GM12874 (cell line): ENCODE measurements around the gene MRPL24.

Experiments
- CTCF ChIP-seq: IDR thresholded peaks from 2 replicates; pipeline ENCODE4 v1.5.1; 2011; ENCODE audit warnings: low read depth, mild to moderate bottlenecking, control low read depth, low read length, moderate library complexity; ENCODE audit not compliant: insufficient read depth

Gene MRPL24

GRCh38 chr1:156691191-156691590 lies 49.7 kb downstream of the MRPL24 start:
- TF ChIP-seq CTCF, result no peak

- no peak for TF ChIP-seq CTCF
Observed at GRCh38 chr1:156690675-156691036, 50.2 kb downstream of the MRPL24 start.

GRCh38 chr1:156689953-156690674 lies 50.8 kb downstream of the MRPL24 start:
- TF ChIP-seq CTCF, result no peak

- TF ChIP-seq CTCF, result peak; percentile 92
Observed at GRCh38 chr1:156689035-156689952, 51.6 kb downstream of the MRPL24 start.
